ENCODE measurements around the gene ZNF385B. TPM values are rescaled to one million over a fixed set of nuclear protein-coding genes. Genes with fewer than 3 reads are reported as not detected.

ZNF385B gene
- total and polyA plus RNA-seq, 11 donors, result 0.07 to 12.2 (median 2.3) TPM

DNA sequence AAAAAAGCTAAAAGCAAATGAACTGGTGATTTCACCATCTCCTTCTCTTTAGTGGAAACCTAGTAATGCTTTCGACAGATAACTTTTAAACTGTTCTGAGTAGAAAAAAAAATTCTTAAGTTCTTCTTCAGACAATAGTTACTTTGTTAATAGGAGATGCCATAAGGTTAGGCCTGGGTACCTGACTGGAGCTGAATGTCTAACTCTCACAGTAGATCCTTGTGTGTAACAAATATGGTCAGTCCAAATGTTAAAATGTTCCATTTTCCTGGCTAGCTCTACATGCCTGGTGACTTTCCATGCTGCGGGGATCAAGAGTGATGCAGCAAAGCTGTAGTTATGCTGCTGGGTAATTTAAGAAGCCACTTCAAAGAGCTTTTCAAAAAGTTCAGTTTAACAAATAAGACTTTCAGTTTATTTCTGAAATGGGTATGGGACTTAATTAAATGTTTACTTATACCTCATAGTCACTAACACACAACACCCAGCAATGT is 332.8 kb downstream of the ZNF385B start:
- DNase-seq (no peak), ATAC-seq (no peak)
- intact Hi-C loops (cut with DNase I), result no loop called here
- no peak overlapping the region for H3K27ac ChIP-seq
- 82 to 92% (median 89%) methylated on average over 2 of the region's 2 CpGs for WGBS, 4 donors
- peaks cover 0 to 5% (median 0%) of the 10 kb centered on the region in 12 donors for H3K4me1 ChIP-seq
- no peaks in the 10 kb centered on the region for H3K27me3 ChIP-seq
- H3K9me3 ChIP-seq, result no peaks in the 10 kb centered on the region
- no peak overlapping the region for H3K4me3 ChIP-seq
- no peaks in the 10 kb centered on the region for H3K36me3 ChIP-seq
- TF ChIP-seq, protein P1, sequence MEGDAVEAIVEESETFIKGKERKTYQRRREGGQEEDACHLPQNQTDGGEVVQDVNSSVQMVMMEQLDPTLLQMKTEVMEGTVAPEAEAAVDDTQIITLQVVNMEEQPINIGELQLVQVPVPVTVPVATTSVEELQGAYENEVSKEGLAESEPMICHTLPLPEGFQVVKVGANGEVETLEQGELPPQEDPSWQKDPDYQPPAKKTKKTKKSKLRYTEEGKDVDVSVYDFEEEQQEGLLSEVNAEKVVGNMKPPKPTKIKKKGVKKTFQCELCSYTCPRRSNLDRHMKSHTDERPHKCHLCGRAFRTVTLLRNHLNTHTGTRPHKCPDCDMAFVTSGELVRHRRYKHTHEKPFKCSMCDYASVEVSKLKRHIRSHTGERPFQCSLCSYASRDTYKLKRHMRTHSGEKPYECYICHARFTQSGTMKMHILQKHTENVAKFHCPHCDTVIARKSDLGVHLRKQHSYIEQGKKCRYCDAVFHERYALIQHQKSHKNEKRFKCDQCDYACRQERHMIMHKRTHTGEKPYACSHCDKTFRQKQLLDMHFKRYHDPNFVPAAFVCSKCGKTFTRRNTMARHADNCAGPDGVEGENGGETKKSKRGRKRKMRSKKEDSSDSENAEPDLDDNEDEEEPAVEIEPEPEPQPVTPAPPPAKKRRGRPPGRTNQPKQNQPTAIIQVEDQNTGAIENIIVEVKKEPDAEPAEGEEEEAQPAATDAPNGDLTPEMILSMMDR (IDR thresholded peaks at IDR 0.05), result no peak
- no peak for TF ChIP-seq POLR2A (IDR thresholded peaks at IDR 0.05)

DNA sequence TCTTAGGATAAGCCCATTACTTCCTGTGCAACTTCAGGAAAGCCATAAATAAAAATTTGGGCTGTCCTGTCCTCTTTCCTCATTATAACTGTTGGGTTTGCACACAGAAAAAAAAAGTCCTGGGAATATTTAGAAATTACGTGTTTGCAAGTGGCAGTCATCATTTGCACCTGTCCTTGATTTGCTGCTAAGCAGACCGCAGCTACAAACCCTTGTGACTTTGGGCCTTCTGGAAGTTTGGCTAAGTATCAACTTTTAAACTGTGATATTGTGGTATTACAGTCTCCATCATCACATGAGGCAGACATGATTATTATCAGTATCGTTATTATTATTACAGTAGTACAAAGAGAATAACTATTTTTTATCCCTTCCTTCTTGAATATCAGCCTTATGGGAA is 336.1 kb downstream of the ZNF385B start:
- Histone ChIP-seq H3K27ac (no peak overlapping the region), H3K4me3 (no peak overlapping the region), H3K9me3 (no peaks in the 10 kb centered on the region), H3K4me1 (peaks cover 0 to 5% (median 0%) of the 10 kb centered on the region in 12 donors), H3K36me3 (no peaks in the 10 kb centered on the region), H3K27me3 (no peaks in the 10 kb centered on the region)
- DNase-seq, result no peak
- 37 to 46% (median 41%) methylated on average over 3 of the region's 3 CpGs for WGBS, 4 donors
- no peak for TF ChIP-seq POLR2A (IDR thresholded peaks at IDR 0.05)
- TF ChIP-seq, protein P1 (IDR thresholded peaks at IDR 0.05), result no peak
- intact Hi-C loops (cut with DNase I), result no loop called here
- ATAC-seq, result no peak

DNA sequence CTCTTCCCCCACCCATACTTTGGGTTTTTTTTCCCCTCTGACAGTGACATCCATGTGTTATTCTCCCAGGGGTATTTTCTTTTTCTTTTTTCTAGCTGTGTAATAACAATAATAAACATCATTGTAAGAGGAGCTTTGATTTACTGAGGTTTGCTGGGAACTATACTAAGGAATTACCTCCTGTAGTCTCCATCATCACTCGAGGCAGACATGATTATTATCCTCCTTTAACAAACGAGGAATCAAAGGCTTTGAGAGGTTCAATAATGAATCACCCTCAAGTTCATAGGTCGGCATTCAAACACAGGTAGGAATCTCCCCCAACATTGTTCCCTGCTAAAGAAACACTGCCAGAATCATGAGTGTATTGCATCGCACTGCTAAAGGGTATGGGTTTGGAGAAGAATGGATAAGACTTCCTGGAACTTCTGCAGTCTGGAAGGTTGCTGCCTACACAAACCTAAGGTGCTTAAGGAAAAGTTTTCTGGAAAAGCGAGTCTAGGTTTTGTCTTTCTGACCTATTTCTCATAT is 336.5 kb downstream of the ZNF385B start:
- intact Hi-C loops (cut with DNase I), result no loop called here
- DNase-seq, result no peak
- Histone ChIP-seq H3K4me3 (no peak overlapping the region), H3K27me3 (no peaks in the 10 kb centered on the region), H3K9me3 (no peaks in the 10 kb centered on the region), H3K27ac (no peak overlapping the region), H3K4me1 (peaks cover 0 to 5% (median 0%) of the 10 kb centered on the region in 12 donors), H3K36me3 (no peaks in the 10 kb centered on the region)
- WGBS, 4 donors, result 67 to 78% (median 72%) methylated on average over 5 of the region's 5 CpGs
- TF ChIP-seq, protein P1 (IDR thresholded peaks at IDR 0.05), result no peak
- no peak for TF ChIP-seq POLR2A (IDR thresholded peaks at IDR 0.05)
- no peak for ATAC-seq

DNA sequence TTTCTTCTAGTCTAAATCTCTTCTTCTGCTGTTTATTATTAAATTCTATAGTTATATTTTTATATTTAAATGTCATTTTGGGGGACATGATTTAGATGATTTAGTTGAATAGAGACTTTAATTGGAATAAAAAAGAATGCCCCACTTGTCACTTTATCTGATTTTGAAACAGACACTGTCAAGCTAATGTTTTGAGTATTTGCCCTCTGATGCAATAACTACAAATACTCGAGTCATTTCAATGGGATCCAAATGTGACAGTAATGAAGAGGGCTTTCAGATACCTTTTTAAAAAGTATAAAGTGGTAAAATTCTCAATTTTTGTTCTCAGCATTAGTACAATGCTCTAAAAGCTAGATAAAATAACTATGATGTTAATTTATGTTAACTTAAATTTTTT is 339.5 kb downstream of the ZNF385B start:
- intact Hi-C loops (cut with DNase I), result no loop called here
- Histone ChIP-seq H3K4me3 (no peak overlapping the region), H3K27ac (no peak overlapping the region), H3K27me3 (no peaks in the 10 kb centered on the region), H3K36me3 (no peaks in the 10 kb centered on the region), H3K9me3 (no peaks in the 10 kb centered on the region), H3K4me1 (peaks cover 0 to 5% (median 0%) of the 10 kb centered on the region in 12 donors)
- 50 to 72% (median 53%) methylated on average over 1 of the region's 1 CpG for WGBS, 4 donors
- ATAC-seq (no peak), DNase-seq (no peak)
- TF ChIP-seq, protein P1 (IDR thresholded peaks at IDR 0.05), result no peak
- no peak for TF ChIP-seq POLR2A (IDR thresholded peaks at IDR 0.05)

Data from heart left ventricle (tissue), 16 donors.